ENCODE measurements around the gene VAMP3. TPM values are rescaled to one million over a fixed set of nuclear protein-coding genes. Genes with fewer than 3 reads are reported as not detected.
A peak's percentile ranks its signal among the peaks of the same experiment; 100 is the strongest.

The VAMP3 gene
- total and polyA plus RNA-seq, 2 donors: 92.4 to 104 TPM

GRCh38 chr1:7751174-7751573 lies 19.9 kb upstream of the VAMP3 start:
- no peaks in the 10 kb centered on the region for H3K4me1 ChIP-seq (ENCODE audit: insufficient read depth)
- WGBS: 91% methylated on average over 11 of the region's 11 CpGs
- H3K27ac ChIP-seq (ENCODE audit: low read depth): no peak overlapping the region
- no peaks in the 10 kb centered on the region for H3K36me3 ChIP-seq (ENCODE audit: insufficient read depth)
- DNase-seq (ENCODE audit: extremely low spot score): no peak
- H3K4me3 ChIP-seq (ENCODE audit: low read depth, low read length): no peak overlapping the region

GRCh38 chr1:7752512-7753417 lies 18.3 kb upstream of the VAMP3 start:
- no peak overlapping the region for H3K27ac ChIP-seq (ENCODE audit: low read depth)
- H3K36me3 ChIP-seq (ENCODE audit: insufficient read depth): no peaks in the 10 kb centered on the region
- DNase-seq (ENCODE audit: extremely low spot score): peak; percentile 76
- WGBS: 24% methylated on average over 18 of the region's 18 CpGs
- no peaks in the 10 kb centered on the region for H3K4me1 ChIP-seq (ENCODE audit: insufficient read depth)
- peak overlapping the region; percentile 15 for H3K4me3 ChIP-seq (ENCODE audit: low read depth, low read length)

GRCh38 chr1:7753641-7754040 lies 17.5 kb upstream of the VAMP3 start:
- no peaks in the 10 kb centered on the region for H3K4me1 ChIP-seq (ENCODE audit: insufficient read depth)
- 78% methylated on average over 3 of the region's 3 CpGs for WGBS
- H3K36me3 ChIP-seq (ENCODE audit: insufficient read depth): no peaks in the 10 kb centered on the region
- no peak overlapping the region for H3K27ac ChIP-seq (ENCODE audit: low read depth)
- DNase-seq (ENCODE audit: extremely low spot score): no peak
- H3K4me3 ChIP-seq (ENCODE audit: low read depth, low read length): no peak overlapping the region

GRCh38 chr1:7754234-7754633 lies 16.9 kb upstream of the VAMP3 start:
- Histone ChIP-seq H3K4me3 (ENCODE audit: low read depth, low read length) (no peak overlapping the region), H3K4me1 (ENCODE audit: insufficient read depth) (no peaks in the 10 kb centered on the region), H3K27ac (ENCODE audit: low read depth) (no peak overlapping the region), H3K36me3 (ENCODE audit: insufficient read depth) (no peaks in the 10 kb centered on the region)
- no peak for DNase-seq (ENCODE audit: extremely low spot score)
- WGBS: 65% methylated on average over 3 of the region's 3 CpGs

GRCh38 chr1:7755448-7755847 lies 15.6 kb upstream of the VAMP3 start:
- H3K4me1 ChIP-seq (ENCODE audit: insufficient read depth): no peaks in the 10 kb centered on the region
- WGBS: 94% methylated on average over 1 of the region's 1 CpG
- H3K4me3 ChIP-seq (ENCODE audit: low read depth, low read length): no peak overlapping the region
- no peak overlapping the region for H3K27ac ChIP-seq (ENCODE audit: low read depth)
- no peaks in the 10 kb centered on the region for H3K36me3 ChIP-seq (ENCODE audit: insufficient read depth)
- DNase-seq (ENCODE audit: extremely low spot score): no peak

GRCh38 chr1:7760245-7760644 lies 10.9 kb upstream of the VAMP3 start:
- H3K4me3 ChIP-seq (ENCODE audit: low read depth, low read length): no peak overlapping the region
- no peaks in the 10 kb centered on the region for H3K4me1 ChIP-seq (ENCODE audit: insufficient read depth)
- no peak overlapping the region for H3K27ac ChIP-seq (ENCODE audit: low read depth)
- no peaks in the 10 kb centered on the region for H3K36me3 ChIP-seq (ENCODE audit: insufficient read depth)
- WGBS: 82% methylated on average over 6 of the region's 6 CpGs
- DNase-seq (ENCODE audit: extremely low spot score): no peak

GRCh38 chr1:7761103-7761502 lies 10.0 kb upstream of the VAMP3 start:
- Histone ChIP-seq H3K4me1 (ENCODE audit: insufficient read depth) (no peaks in the 10 kb centered on the region), H3K27ac (ENCODE audit: low read depth) (no peak overlapping the region), H3K4me3 (ENCODE audit: low read depth, low read length) (no peak overlapping the region), H3K36me3 (ENCODE audit: insufficient read depth) (no peaks in the 10 kb centered on the region)
- WGBS: 78% methylated on average over 3 of the region's 3 CpGs
- no peak for DNase-seq (ENCODE audit: extremely low spot score)

GRCh38 chr1:7767176-7767575 lies 3.9 kb upstream of the VAMP3 start:
- WGBS: 82% methylated on average over 4 of the region's 4 CpGs
- H3K4me1 ChIP-seq (ENCODE audit: insufficient read depth): no peaks in the 10 kb centered on the region
- no peak for DNase-seq (ENCODE audit: extremely low spot score)
- H3K4me3 ChIP-seq (ENCODE audit: low read depth, low read length): no peak overlapping the region
- no peaks in the 10 kb centered on the region for H3K36me3 ChIP-seq (ENCODE audit: insufficient read depth)
- H3K27ac ChIP-seq (ENCODE audit: low read depth): no peak overlapping the region

GRCh38 chr1:7768583-7768982 lies 2.5 kb upstream of the VAMP3 start:
- H3K27ac ChIP-seq (ENCODE audit: low read depth): no peak overlapping the region
- no peaks in the 10 kb centered on the region for H3K36me3 ChIP-seq (ENCODE audit: insufficient read depth)
- no peaks in the 10 kb centered on the region for H3K4me1 ChIP-seq (ENCODE audit: insufficient read depth)
- DNase-seq (ENCODE audit: extremely low spot score): no peak
- no peak overlapping the region for H3K4me3 ChIP-seq (ENCODE audit: low read depth, low read length)
- WGBS: 64% methylated on average over 2 of the region's 2 CpGs

- Histone ChIP-seq H3K4me3 (ENCODE audit: low read depth, low read length) (no peak overlapping the region), H3K27ac (ENCODE audit: low read depth) (no peak overlapping the region), H3K4me1 (ENCODE audit: insufficient read depth) (no peaks in the 10 kb centered on the region)
Observed at GRCh38 chr1:7769673-7770412, 1.3 kb upstream of the VAMP3 start.

GRCh38 chr1:7770669-7770996 lies 463 bp upstream of the VAMP3 start:
- H3K36me3 ChIP-seq (ENCODE audit: insufficient read depth): no peaks in the 10 kb centered on the region
- DNase-seq (ENCODE audit: extremely low spot score): no peak
- H3K27ac ChIP-seq (ENCODE audit: low read depth): no peak overlapping the region
- no peaks in the 10 kb centered on the region for H3K4me1 ChIP-seq (ENCODE audit: insufficient read depth)
- peak overlapping the region; percentile 98 for H3K4me3 ChIP-seq (ENCODE audit: low read depth, low read length)
- WGBS: 22% methylated on average over 6 of the region's 6 CpGs

More at GRCh38 chr1:7769673-7770412, 1.3 kb upstream of the VAMP3 start:
- 84% methylated on average over 12 of the region's 12 CpGs for WGBS
- no peaks in the 10 kb centered on the region for H3K36me3 ChIP-seq (ENCODE audit: insufficient read depth)
- DNase-seq (ENCODE audit: extremely low spot score): no peak

- no peaks in the 10 kb centered on the region for H3K36me3 ChIP-seq (ENCODE audit: insufficient read depth)
- H3K4me1 ChIP-seq (ENCODE audit: insufficient read depth): no peaks in the 10 kb centered on the region
- peak overlapping the region; percentile 95 for H3K27ac ChIP-seq (ENCODE audit: low read depth)
- peak overlapping the region; percentile 98 for H3K4me3 ChIP-seq (ENCODE audit: low read depth, low read length)
- WGBS: 17% methylated on average over 12 of the region's 12 CpGs
- no peak for DNase-seq (ENCODE audit: extremely low spot score)
Observed at GRCh38 chr1:7771823-7772299, 765 bp downstream of the VAMP3 start.

GRCh38 chr1:7777591-7777990 lies 6.5 kb downstream of the VAMP3 start:
- H3K4me1 ChIP-seq (ENCODE audit: insufficient read depth): no peaks in the 10 kb centered on the region
- no peak overlapping the region for H3K27ac ChIP-seq (ENCODE audit: low read depth)
- H3K36me3 ChIP-seq (ENCODE audit: insufficient read depth): peaks cover 3% of the 10 kb centered on the region
- no peak for DNase-seq (ENCODE audit: extremely low spot score)
- WGBS: 60% methylated on average over 3 of the region's 3 CpGs
- no peak overlapping the region for H3K4me3 ChIP-seq (ENCODE audit: low read depth, low read length)

GRCh38 chr1:7778133-7778628 lies 7.1 kb downstream of the VAMP3 start:
- 75% methylated on average over 4 of the region's 4 CpGs for WGBS
- Histone ChIP-seq H3K36me3 (ENCODE audit: insufficient read depth) (peaks cover 3% of the 10 kb centered on the region), H3K4me3 (ENCODE audit: low read depth, low read length) (no peak overlapping the region), H3K27ac (ENCODE audit: low read depth) (no peak overlapping the region), H3K4me1 (ENCODE audit: insufficient read depth) (no peaks in the 10 kb centered on the region)
- no peak for DNase-seq (ENCODE audit: extremely low spot score)
